Measurements from ENCODE around the gene UBE2I. TPM values are rescaled to one million over a fixed set of nuclear protein-coding genes. Genes with fewer than 3 reads are reported as not detected.

UBE2I gene
- total RNA-seq, 1 donor from 2014 or later = 105 TPM

DNA sequence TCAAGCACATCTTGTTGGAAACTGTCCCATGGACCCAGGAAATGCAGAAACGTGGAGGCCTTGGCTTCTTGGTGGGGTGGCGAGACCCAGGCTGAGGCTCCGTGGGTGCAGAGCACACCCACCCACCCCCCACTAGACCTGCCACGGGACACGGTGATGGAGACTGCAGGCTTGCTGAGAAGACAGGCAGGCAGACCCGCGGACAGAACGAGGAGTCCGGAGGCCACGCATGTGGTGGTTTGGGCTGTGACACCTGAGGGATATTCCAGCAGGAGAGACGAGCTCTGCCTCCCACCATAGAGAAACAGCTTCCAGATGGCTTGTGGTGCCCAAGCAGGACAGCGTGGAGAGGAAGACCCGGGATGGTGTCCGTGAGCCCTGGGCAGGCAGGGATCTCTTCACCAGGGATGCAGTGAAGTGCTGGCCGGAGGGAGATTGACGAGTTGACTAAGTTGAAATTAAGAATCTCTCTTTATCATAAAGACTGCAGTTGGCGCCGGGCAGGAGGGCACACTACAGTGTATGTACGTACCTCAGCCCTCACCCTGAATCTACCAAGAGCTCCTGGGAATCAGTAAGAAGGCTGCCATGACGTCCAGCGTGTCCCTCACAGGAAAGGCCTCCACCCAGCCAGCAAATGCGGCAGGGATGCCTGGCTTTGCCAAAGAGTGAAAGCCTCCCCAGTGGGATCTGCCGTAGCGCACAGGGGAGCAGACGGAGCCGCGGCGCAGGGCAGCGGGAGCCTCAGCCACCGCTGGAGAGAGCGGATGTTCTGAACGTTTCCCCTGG lies 8.2 kb downstream of the UBE2I start:
- peak overlapping the region; percentile 12 for H3K27ac Mint-ChIP-seq (ENCODE audit: unreplicated experiment)
- no peaks in the 10 kb centered on the region for H3K27me3 Mint-ChIP-seq (ENCODE audit: low read depth)
- peaks cover 6% of the 10 kb centered on the region for H3K4me1 Mint-ChIP-seq (ENCODE audit: low read depth)
- H3K36me3 Mint-ChIP-seq (ENCODE audit: low read depth) = peaks cover 32% of the 10 kb centered on the region
- DNase-seq (ENCODE audit: low spot score) = no peak
- no peak overlapping the region for H3K4me3 Mint-ChIP-seq (ENCODE audit: unreplicated experiment)
- TF ChIP-seq, protein P1, sequence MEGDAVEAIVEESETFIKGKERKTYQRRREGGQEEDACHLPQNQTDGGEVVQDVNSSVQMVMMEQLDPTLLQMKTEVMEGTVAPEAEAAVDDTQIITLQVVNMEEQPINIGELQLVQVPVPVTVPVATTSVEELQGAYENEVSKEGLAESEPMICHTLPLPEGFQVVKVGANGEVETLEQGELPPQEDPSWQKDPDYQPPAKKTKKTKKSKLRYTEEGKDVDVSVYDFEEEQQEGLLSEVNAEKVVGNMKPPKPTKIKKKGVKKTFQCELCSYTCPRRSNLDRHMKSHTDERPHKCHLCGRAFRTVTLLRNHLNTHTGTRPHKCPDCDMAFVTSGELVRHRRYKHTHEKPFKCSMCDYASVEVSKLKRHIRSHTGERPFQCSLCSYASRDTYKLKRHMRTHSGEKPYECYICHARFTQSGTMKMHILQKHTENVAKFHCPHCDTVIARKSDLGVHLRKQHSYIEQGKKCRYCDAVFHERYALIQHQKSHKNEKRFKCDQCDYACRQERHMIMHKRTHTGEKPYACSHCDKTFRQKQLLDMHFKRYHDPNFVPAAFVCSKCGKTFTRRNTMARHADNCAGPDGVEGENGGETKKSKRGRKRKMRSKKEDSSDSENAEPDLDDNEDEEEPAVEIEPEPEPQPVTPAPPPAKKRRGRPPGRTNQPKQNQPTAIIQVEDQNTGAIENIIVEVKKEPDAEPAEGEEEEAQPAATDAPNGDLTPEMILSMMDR (IDR thresholded peaks at IDR 0.05) = no peak
- no peaks in the 10 kb centered on the region for H3K9me3 Mint-ChIP-seq (ENCODE audit: low read depth)

DNA sequence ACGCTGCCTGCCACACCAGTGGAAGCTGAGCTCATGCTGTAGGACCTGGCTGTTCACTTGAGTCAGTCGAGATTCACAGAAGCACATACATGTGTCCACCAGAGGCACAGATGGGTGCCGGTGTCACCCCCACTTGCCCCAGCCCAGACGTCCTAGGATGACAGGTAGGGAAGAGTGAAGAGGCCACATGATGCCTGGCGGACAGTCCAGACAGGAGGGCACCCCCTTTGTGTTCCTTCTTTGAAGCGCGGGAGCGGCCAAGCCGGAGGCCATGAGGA lies 8.8 kb downstream of the UBE2I start:
- Mint-ChIP-seq H3K4me1 (ENCODE audit: low read depth) (peaks cover under 1% of the 10 kb centered on the region), H3K27me3 (ENCODE audit: low read depth) (no peaks in the 10 kb centered on the region), H3K36me3 (ENCODE audit: low read depth) (peaks cover 32% of the 10 kb centered on the region), H3K27ac (ENCODE audit: unreplicated experiment) (no peak overlapping the region), H3K4me3 (ENCODE audit: unreplicated experiment) (no peak overlapping the region), H3K9me3 (ENCODE audit: low read depth) (no peaks in the 10 kb centered on the region)
- TF ChIP-seq, protein P1 (IDR thresholded peaks at IDR 0.05) = no peak
- no peak for DNase-seq (ENCODE audit: low spot score)

DNA sequence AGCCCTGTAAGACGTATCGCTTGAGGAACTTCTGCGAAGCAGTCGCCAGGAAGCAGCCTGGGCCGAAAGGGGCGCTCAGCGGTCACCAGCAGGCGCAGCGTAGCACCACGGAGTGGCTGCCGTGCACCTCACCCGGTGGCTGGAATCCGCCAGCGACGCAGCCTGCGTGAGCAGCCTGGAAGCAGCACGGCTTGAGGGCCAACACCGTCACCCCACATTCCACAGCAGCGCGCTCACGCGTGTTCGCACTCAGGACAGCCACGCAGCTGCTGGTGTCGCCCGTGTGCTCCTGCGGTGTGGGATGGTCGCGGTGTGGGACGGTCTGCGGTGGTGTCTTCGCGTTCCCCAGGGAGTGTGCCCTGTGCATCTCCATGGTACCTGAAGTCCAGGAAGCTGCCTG lies 9.6 kb downstream of the UBE2I start:
- no peak overlapping the region for H3K27ac Mint-ChIP-seq (ENCODE audit: unreplicated experiment)
- peaks cover 36% of the 10 kb centered on the region for H3K36me3 Mint-ChIP-seq (ENCODE audit: low read depth)
- no peaks in the 10 kb centered on the region for H3K9me3 Mint-ChIP-seq (ENCODE audit: low read depth)
- TF ChIP-seq, protein P1 (IDR thresholded peaks at IDR 0.05) = no peak
- no peak for DNase-seq (ENCODE audit: low spot score)
- no peaks in the 10 kb centered on the region for H3K27me3 Mint-ChIP-seq (ENCODE audit: low read depth)
- H3K4me1 Mint-ChIP-seq (ENCODE audit: low read depth) = no peaks in the 10 kb centered on the region
- no peak overlapping the region for H3K4me3 Mint-ChIP-seq (ENCODE audit: unreplicated experiment)

DNA sequence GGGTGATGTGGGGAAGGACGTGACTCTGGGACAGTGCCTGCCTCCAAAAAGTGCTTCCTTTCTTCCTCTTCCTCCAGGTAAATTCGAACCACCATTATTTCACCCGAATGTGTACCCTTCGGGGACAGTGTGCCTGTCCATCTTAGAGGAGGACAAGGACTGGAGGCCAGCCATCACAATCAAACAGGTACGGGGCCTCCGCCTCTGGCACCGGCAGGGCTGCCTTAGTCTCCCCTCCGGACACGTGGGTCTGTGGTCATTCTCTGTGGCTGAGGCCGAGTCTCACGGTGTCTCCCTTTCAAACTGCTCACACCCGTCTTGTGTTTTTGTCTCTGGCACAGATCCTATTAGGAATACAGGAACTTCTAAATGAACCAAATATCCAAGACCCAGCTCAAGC lies 10.7 kb downstream of the UBE2I start:
- H3K4me1 Mint-ChIP-seq (ENCODE audit: low read depth) = no peaks in the 10 kb centered on the region
- no peaks in the 10 kb centered on the region for H3K9me3 Mint-ChIP-seq (ENCODE audit: low read depth)
- TF ChIP-seq, protein P1 (IDR thresholded peaks at IDR 0.05) = no peak
- no peak for DNase-seq (ENCODE audit: low spot score)
- H3K27me3 Mint-ChIP-seq (ENCODE audit: low read depth) = no peaks in the 10 kb centered on the region
- H3K27ac Mint-ChIP-seq (ENCODE audit: unreplicated experiment) = no peak overlapping the region
- H3K4me3 Mint-ChIP-seq (ENCODE audit: unreplicated experiment) = no peak overlapping the region
- H3K36me3 Mint-ChIP-seq (ENCODE audit: low read depth) = peaks cover 39% of the 10 kb centered on the region

DNA sequence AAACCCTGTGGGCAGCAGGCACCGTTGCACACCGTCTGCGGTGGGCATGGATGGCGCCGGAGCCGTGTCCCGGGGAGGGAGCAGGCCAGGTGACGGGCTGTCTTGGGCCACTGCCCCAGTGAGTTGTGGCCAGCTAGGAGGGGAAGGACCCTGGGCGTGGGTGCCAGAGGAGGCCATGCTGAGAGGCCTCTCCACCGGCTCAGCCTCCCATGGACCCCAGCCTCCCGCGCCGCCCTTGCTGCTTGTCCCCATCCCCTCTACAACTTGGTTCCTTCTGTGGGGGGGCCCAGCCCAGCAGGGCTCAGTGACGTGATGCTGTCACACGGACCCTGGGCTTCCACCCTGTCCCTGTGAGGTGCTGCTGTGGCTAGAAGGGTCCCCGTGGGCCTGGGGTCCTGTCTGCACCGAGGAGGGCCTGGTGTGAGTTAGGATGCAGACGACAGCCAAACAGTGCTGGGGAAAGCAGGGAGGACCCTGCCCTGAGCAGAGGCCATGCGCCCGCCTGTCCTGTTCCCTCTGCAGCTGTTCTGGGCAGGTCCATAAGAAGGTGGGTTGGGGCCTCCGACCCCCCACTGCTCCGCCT lies 11.3 kb downstream of the UBE2I start:
- H3K4me3 Mint-ChIP-seq (ENCODE audit: unreplicated experiment) = no peak overlapping the region
- H3K27ac Mint-ChIP-seq (ENCODE audit: unreplicated experiment) = no peak overlapping the region
- H3K4me1 Mint-ChIP-seq (ENCODE audit: low read depth) = no peaks in the 10 kb centered on the region
- H3K27me3 Mint-ChIP-seq (ENCODE audit: low read depth) = no peaks in the 10 kb centered on the region
- TF ChIP-seq, protein P1 (IDR thresholded peaks at IDR 0.05) = no peak
- H3K9me3 Mint-ChIP-seq (ENCODE audit: low read depth) = no peaks in the 10 kb centered on the region
- peaks cover 37% of the 10 kb centered on the region for H3K36me3 Mint-ChIP-seq (ENCODE audit: low read depth)
- no peak for DNase-seq (ENCODE audit: low spot score)
